HS-27A (cell line): ENCODE data around the gene ABCB10.
A peak's percentile ranks its signal among the peaks of the same experiment; 100 is the strongest.
"Not testable (repeated sequence)": the region's sequence is repeated elsewhere in the genome, so short reads cannot be mapped to it uniquely, and the experiment has no call there.

Experiments used
- DNase-seq: peaks from one replicate; pipeline ENCODE4 v3.0.0-alpha.2; 2012; ENCODE audit warnings: low read depth, missing footprints

ABCB10 gene

GRCh38 chr1:229536982-229537381, 21.5 kb downstream of the ABCB10 start:
- DNase-seq: no peak

GRCh38 chr1:229535230-229535629, 23.3 kb downstream of the ABCB10 start:
- DNase-seq: no peak

- no peak for DNase-seq
These were observed 27.2 kb downstream of the ABCB10 start for GRCh38 chr1:229531326-229531725.

- no peak for DNase-seq
These were observed 28.9 kb downstream of the ABCB10 start for GRCh38 chr1:229529639-229530038.

- DNase-seq: no peak
These were observed 31.8 kb downstream of the ABCB10 start for GRCh38 chr1:229526695-229527094.

- no peak for DNase-seq
These were observed 35.5 kb downstream of the ABCB10 start for GRCh38 chr1:229523052-229523451.

- DNase-seq: peak; percentile 8
These were observed 43.8 kb downstream of the ABCB10 start for GRCh38 chr1:229514578-229515275.

GRCh38 chr1:229511625-229512024, 46.9 kb downstream of the ABCB10 start:
- DNase-seq: not testable (repeated sequence)

- DNase-seq: not testable (repeated sequence)
These were observed 47.3 kb downstream of the ABCB10 start for GRCh38 chr1:229511201-229511600.

GRCh38 chr1:229509576-229509975, 48.9 kb downstream of the ABCB10 start:
- no peak for DNase-seq

- DNase-seq: no peak
These were observed 49.6 kb downstream of the ABCB10 start for GRCh38 chr1:229508823-229509337.

- peak; percentile 89 for DNase-seq
These were observed 50.3 kb downstream of the ABCB10 start, which contains the start of gene NUP133 for GRCh38 chr1:229507951-229508822. NUP133 (minus strand) TSS chr1:229508341; CDS start chr1:229508249, 92 bp downstream.

GRCh38 chr1:229507502-229507901, 51.0 kb downstream of the ABCB10 start:
- no peak for DNase-seq

GRCh38 chr1:229506633-229507032, 51.9 kb downstream of the ABCB10 start:
- no peak for DNase-seq

- DNase-seq: no peak
These were observed 62.7 kb downstream of the ABCB10 start for GRCh38 chr1:229495782-229496181.

- no peak for DNase-seq
These were observed 71.3 kb downstream of the ABCB10 start for GRCh38 chr1:229487181-229487580.

- no peak for DNase-seq
These were observed 73.2 kb downstream of the ABCB10 start for GRCh38 chr1:229485318-229485717.

GRCh38 chr1:229482511-229482910, 76.0 kb downstream of the ABCB10 start:
- DNase-seq: no peak

GRCh38 chr1:229480495-229480894, 78.0 kb downstream of the ABCB10 start:
- DNase-seq: no peak

- no peak for DNase-seq
These were observed 78.7 kb downstream of the ABCB10 start for GRCh38 chr1:229479660-229480399.

- DNase-seq: no peak
These were observed 79.7 kb downstream of the ABCB10 start for GRCh38 chr1:229478852-229479251.

GRCh38 chr1:229475859-229476258, 82.6 kb downstream of the ABCB10 start:
- not testable (repeated sequence) for DNase-seq
